CMK (cell line): ENCODE data around the gene GNAI1.
"Not testable (repeated sequence)": the region's sequence is repeated elsewhere in the genome, so short reads cannot be mapped to it uniquely, and the experiment has no call there.

Experiments
- DNase-seq: peaks from one replicate; pipeline ENCODE4 v3.0.0-alpha.2; 2010; ENCODE audit warnings: low read depth

Gene GNAI1

DNA sequence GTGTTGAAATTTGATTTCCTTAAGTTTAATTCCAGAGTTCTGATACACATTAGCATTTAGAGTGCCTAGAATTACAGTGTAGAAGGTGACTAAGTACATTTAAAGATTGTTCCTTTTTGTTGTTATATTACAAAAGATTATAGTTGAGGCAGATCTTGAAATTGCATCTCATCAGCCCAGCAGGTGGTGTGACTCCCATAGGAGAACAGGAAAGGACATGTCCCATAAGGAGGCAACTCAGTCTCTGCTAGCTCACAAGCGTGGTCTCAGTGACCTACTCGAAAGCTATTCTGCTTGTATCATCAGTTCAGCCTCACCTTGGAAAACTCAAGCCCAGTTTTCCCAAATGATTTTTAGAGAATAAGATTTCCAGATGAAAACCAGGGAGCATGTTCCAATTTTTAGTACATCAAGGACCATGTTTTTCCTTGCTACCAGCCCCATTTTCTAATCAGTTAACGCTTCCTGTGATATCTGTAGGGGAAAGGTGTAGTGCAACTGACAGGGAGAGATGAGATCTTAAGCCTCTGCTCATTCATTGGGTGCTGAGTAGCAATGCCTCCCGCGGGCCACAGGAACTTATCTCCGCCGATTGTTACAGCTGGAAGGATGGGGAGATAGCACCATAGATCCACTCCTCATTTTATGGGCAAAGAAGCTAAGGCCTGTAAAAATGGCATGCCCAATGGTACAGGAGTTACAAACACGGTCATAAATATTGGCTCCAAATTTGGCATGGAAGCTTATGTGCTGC lies 1.1 kb upstream of the GNAI1 start:
- DNase-seq, result no peak

GRCh38 chr7:80134115-80134535 lies 506 bp upstream of the GNAI1 start:
- no peak for DNase-seq

GRCh38 chr7:80135309-80136104 lies 876 bp downstream of the GNAI1 start:
- DNase-seq, result no peak

- DNase-seq, result no peak
Observed at GRCh38 chr7:80136261-80137055, 1.8 kb downstream of the GNAI1 start.

DNA sequence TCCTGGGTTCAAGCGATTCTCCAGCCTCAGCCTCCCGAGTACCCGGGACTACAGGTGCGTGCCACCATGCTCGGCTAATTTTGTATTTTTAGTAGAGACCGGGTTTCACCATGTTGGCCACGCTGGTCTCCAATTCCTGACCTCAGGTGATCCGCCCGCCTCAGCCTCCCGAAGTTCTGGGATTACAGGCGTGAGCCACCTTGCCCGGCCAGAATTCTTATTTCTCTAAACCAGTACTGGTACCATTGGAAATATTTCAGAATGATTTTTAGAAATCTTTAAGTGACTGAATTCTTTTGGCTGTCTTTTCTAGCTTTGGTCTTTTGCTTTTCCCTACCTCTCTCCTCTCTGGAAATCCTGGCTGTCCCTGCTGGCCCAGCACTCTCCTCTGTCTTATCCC lies 2.8 kb downstream of the GNAI1 start:
- DNase-seq, result no peak

GRCh38 chr7:80139236-80139635 lies 4.6 kb downstream of the GNAI1 start:
- no peak for DNase-seq

DNA sequence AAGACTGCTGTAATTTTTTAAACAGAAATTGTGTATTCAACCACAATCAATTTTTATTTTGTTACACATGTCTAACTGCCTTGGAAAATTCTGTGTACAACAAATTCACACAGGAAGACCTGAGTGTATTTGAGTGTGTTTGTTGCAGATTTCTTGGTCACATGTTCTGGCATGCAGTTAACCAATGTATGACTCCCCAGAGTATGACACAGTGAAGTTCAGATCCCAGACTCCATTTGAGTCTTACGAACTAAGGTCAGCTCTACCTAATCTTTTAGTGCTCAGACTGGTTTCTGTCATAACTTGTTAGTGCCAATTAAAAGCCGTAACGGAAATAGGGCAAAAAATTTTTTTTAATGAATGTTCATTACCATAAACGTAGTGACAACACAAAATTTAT lies 5.8 kb downstream of the GNAI1 start:
- DNase-seq, result no peak

DNA sequence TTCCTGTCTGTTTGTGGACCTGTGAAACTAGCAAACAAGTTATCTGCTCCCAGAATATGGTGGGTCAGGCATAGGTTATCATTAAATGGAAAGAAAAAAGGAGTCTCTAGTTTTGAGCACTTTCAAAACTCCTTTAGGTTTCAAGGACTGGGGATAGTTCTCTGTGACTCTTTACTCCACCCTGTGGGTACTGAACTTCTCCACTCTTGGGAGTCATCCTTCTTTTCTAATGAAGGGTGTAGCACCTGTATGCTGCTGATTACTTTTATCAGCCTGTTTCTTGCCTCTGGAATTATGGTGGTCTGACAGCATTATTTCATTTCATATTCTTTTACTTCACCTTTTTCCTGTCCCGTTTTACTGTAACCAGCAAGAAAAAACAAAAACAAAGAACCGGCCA lies 6.7 kb downstream of the GNAI1 start:
- DNase-seq, result no peak

- no peak for DNase-seq
Observed at GRCh38 chr7:80142853-80143580, 8.4 kb downstream of the GNAI1 start.

GRCh38 chr7:80145780-80146422 lies 11.3 kb downstream of the GNAI1 start:
- DNase-seq, result no peak

- DNase-seq, result no peak
Observed at GRCh38 chr7:80146545-80147182, 12.0 kb downstream of the GNAI1 start.

GRCh38 chr7:80147543-80148391 lies 13.1 kb downstream of the GNAI1 start:
- DNase-seq, result no peak

- no peak for DNase-seq
Observed at GRCh38 chr7:80150611-80151273, 16.1 kb downstream of the GNAI1 start.

- no peak for DNase-seq
Observed at GRCh38 chr7:80151274-80151665, 16.6 kb downstream of the GNAI1 start.

GRCh38 chr7:80153446-80153845 lies 18.8 kb downstream of the GNAI1 start:
- DNase-seq, result no peak

- DNase-seq, result no peak
Observed at GRCh38 chr7:80154656-80155333, 20.2 kb downstream of the GNAI1 start.

- DNase-seq, result no peak
Observed at GRCh38 chr7:80155374-80155773, 20.7 kb downstream of the GNAI1 start.

DNA sequence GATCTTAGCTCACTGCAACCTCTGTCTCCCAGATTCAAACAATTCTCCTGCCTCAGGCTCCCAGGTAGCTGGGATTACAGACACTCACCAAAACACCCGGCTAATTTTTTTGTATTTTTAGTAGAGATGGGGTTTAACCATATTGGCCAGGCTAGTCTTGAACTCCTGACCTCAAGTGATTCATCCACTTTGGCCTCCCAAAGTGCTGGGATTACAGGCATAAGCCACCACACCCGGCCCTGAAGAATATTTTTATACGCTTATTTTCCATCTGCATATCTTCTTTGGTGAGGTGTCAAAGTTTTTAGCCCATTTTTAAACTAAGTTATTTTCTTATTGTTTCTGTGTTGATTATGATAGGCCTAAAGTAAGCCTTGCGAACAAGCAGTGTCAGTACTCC lies 23.1 kb downstream of the GNAI1 start:
- not testable (repeated sequence) for DNase-seq

DNA sequence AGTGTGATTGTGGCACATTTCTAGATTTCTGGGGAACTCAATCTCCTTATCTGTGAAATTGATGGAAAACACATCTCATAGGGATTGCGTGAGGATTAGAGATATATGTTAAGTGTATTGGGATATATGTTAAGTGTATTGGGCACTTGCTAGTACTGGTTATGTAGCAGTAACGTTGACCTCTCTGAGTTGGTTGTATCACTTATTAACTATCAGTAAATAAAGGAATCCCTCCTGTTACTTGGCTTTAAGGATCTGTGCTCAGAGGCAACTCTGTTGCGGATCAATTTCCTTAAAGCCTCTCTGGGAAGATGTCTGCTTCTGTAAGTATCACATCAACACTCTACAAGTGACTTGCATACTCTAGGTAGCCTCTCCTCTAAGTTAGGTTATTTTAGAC lies 25.2 kb downstream of the GNAI1 start:
- no peak for DNase-seq
